OCI-LY3 (cell line): ENCODE results near the gene STRA6.

Experiments used
- H2AFZ ChIP-seq: fragments of 200-600, 300-600 bp; shearing (Covaris generic); 2 replicates; pipeline ENCODE4 v1.6.0; 2014; ENCODE audit warnings: antibody characterized with exemption, low read depth, low read length
- H3K27ac ChIP-seq: fragments of 200-600, 300-600 bp; sonication (generic); 2 replicates; pipeline ENCODE4 v1.5.1; 2014; ENCODE audit warnings: mild to moderate bottlenecking, low read length, moderate library complexity, mixed read lengths
- H3K27me3 ChIP-seq: fragments of 200-600, 300-600 bp; sonication (generic); 2 replicates; pipeline ENCODE4 v1.6.1; 2014; ENCODE audit warnings: low read depth, low read length, mixed read lengths
- H3K36me3 ChIP-seq: fragments of 200-600, 300-600 bp; sonication (generic); replicated peaks from 2 replicates; pipeline ENCODE3; 2014; ENCODE audit warnings: low read depth, low read length, mixed read lengths
- H3K4me1 ChIP-seq: fragments of 300-600, 200-600 bp; sonication (generic); 2 replicates; pipeline ENCODE4 v1.6.1; 2014; ENCODE audit warnings: low read length, mixed read lengths
- H3K4me2 ChIP-seq: fragments of 200-600, 300-600 bp; sonication (generic); 2 replicates; pipeline ENCODE4 v1.6.1; 2014; ENCODE audit warnings: low read length, mixed read lengths
- H3K4me3 ChIP-seq: fragments of 300-600, 200-600 bp; sonication (generic); 2 replicates; pipeline ENCODE4 v1.5.1; 2014; ENCODE audit warnings: antibody characterized with exemption, mild to moderate bottlenecking, low read length, moderate library complexity
- H3K79me2 ChIP-seq: fragments of 300-600, 200-600 bp; shearing (Covaris generic); 2 replicates; pipeline ENCODE4 v1.6.1; 2014; ENCODE audit warnings: mild to moderate bottlenecking, low read length, mixed read lengths
- H3K9ac ChIP-seq: fragments of 300-600, 200-600 bp; shearing (Covaris generic); 2 replicates; pipeline ENCODE4 v1.6.0; 2014; ENCODE audit warnings: mild to moderate bottlenecking, low read length, moderate library complexity
- H3K9me3 ChIP-seq: fragments of 200-600, 300-600 bp; shearing (Covaris generic); 2 replicates; pipeline ENCODE4 v1.6.1; 2014; ENCODE audit warnings: low read length, mixed read lengths; ENCODE audit not compliant: insufficient read depth
- H4K20me1 ChIP-seq: fragments of 200-600, 300-600 bp; sonication (generic); 2 replicates; pipeline ENCODE4 v1.6.1; 2016; ENCODE audit warnings: low read length, mixed read lengths; ENCODE audit not compliant: insufficient read depth
- CTCF ChIP-seq: fragments of 200-600, 300-600 bp; sonication (generic); IDR thresholded peaks from 2 replicates; pipeline ENCODE4 v1.5.1; 2014; ENCODE audit warnings: antibody characterized with exemption, low read length, low read depth
- EZH2phosphoT487 ChIP-seq: fragments of 200-600 bp; shearing (Covaris generic); IDR thresholded peaks from 2 replicates; pipeline ENCODE4 v1.6.1; 2018; ENCODE audit warnings: antibody characterized with exemption, mixed run types, low read depth

STRA6 gene

GRCh38 chr15:74245342-74245931, 42.9 kb upstream of the STRA6 start:
- H3K9me3 ChIP-seq, result no peaks in the 10 kb centered on the region
- no peaks in the 10 kb centered on the region for H3K36me3 ChIP-seq
- H3K27me3 ChIP-seq, result 0 out of 2 replicates have a peak, but pooled peaks cover 8% of the 10 kb centered on the region
- H3K79me2 ChIP-seq, result no peaks in the 10 kb centered on the region
- no peak overlapping the region for H3K9ac ChIP-seq
- no peak overlapping the region for H3K4me2 ChIP-seq
- H3K27ac ChIP-seq, result no peak overlapping the region
- no peak overlapping the region for H3K4me3 ChIP-seq
- TF ChIP-seq CTCF (no peak), EZH2phosphoT487 (no peak)
- H3K4me1 ChIP-seq, result no peaks in the 10 kb centered on the region
- H2AFZ ChIP-seq, result no peak overlapping the region
- no peaks in the 10 kb centered on the region for H4K20me1 ChIP-seq

- Histone ChIP-seq H3K4me2 (no peak overlapping the region), H4K20me1 (no peaks in the 10 kb centered on the region), H3K9ac (no peak overlapping the region), H3K79me2 (no peaks in the 10 kb centered on the region), H3K4me1 (no peaks in the 10 kb centered on the region), H2AFZ (no peak overlapping the region), H3K27ac (no peak overlapping the region), H3K9me3 (no peaks in the 10 kb centered on the region), H3K36me3 (no peaks in the 10 kb centered on the region), H3K4me3 (no peak overlapping the region), H3K27me3 (0 out of 2 replicates have a peak, but pooled peaks cover 8% of the 10 kb centered on the region)
- no peak for TF ChIP-seq CTCF
Measured at GRCh38 chr15:74244822-74245341, 42.3 kb upstream of the STRA6 start.

- no peak overlapping the region for H2AFZ ChIP-seq
Measured at GRCh38 chr15:74243431-74243830, 40.8 kb upstream of the STRA6 start.

More at GRCh38 chr15:74243431-74243830, 40.8 kb upstream of the STRA6 start:
- H3K4me2 ChIP-seq, result no peak overlapping the region
- TF ChIP-seq EZH2phosphoT487, result no peak
- TF ChIP-seq CTCF, result no peak
- H3K4me1 ChIP-seq, result no peaks in the 10 kb centered on the region
- no peak overlapping the region for H3K4me3 ChIP-seq
- no peaks in the 10 kb centered on the region for H3K79me2 ChIP-seq
- H4K20me1 ChIP-seq, result no peaks in the 10 kb centered on the region
- H3K9ac ChIP-seq, result no peak overlapping the region
- no peaks in the 10 kb centered on the region for H3K9me3 ChIP-seq
- H3K27ac ChIP-seq, result no peak overlapping the region
- H3K36me3 ChIP-seq, result no peaks in the 10 kb centered on the region
- 0 out of 2 replicates have a peak, but pooled peaks cover 11% of the 10 kb centered on the region for H3K27me3 ChIP-seq
